Esophagus muscularis mucosa (tissue), 4 donors: ENCODE results near the gene HNRNPF.

ENCODE experiments used
- CTCF ChIP-seq, 3 experiments: fragments of 200-600 bp in 2 of 3; fragments of 450-650 bp in 1 of 3; sonication (generic) in 2 of 3; IDR thresholded peaks; one replicate each; pipeline ENCODE4 v1.5.1; 2017 to 2019; ENCODE audit warnings: antibody characterized with exemption in 3 of 3, mild to moderate bottlenecking in 2 of 3, moderate library complexity in 1 of 3
- EP300 ChIP-seq: sonication (generic); formaldehyde crosslinking; IDR thresholded peaks from one replicate; pipeline ENCODE4 v1.6.1; 2017; ENCODE audit warnings: antibody characterized with exemption
- POLR2A ChIP-seq: fragments of 450-650 bp; IDR thresholded peaks from one replicate; pipeline ENCODE4 v1.6.1; 2017; ENCODE audit warnings: antibody characterized with exemption, moderate library complexity, mild to moderate bottlenecking, low read depth
- POLR2AphosphoS5 ChIP-seq, 2 donors: sonication (generic); formaldehyde crosslinking; IDR thresholded peaks; one replicate each; pipeline ENCODE4 v1.6.1; 2017; ENCODE audit warnings: antibody characterized with exemption in 2 of 2

GRCh38 chr10:43340619-43341018, 68.4 kb downstream of the HNRNPF start:
- TF ChIP-seq CTCF (IDR thresholded peaks at IDR 0.05) (no peak), POLR2AphosphoS5 (IDR thresholded peaks at IDR 0.05) (peak in 1 of 2 donors; percentile 14), POLR2A (no peak), EP300 (no peak)
